HepG2 (cell line): Measurements from ENCODE around the gene ZNF428. TPM values are rescaled to one million over a fixed set of nuclear protein-coding genes. Genes with fewer than 3 reads are reported as not detected.

Experiments
- MTA1 ChIP-seq: sonication (generic); formaldehyde crosslinking; IDR thresholded peaks from 2 replicates; pipeline ENCODE4 v1.4.0; 2020; ENCODE audit warnings: missing genetic modification reagents, mild to moderate bottlenecking, borderline replicate concordance
- MTF2 ChIP-seq: sonication (generic); formaldehyde crosslinking; IDR thresholded peaks from 2 replicates; pipeline ENCODE4 v1.5.0; 2020; ENCODE audit warnings: missing genetic modification reagents, borderline replicate concordance
- NFE2 ChIP-seq: sonication (generic); formaldehyde crosslinking; IDR thresholded peaks from 2 replicates; pipeline ENCODE4 v1.4.0; 2020; ENCODE audit warnings: missing genetic modification reagents
- POLR2A ChIP-seq, 2 experiments: IDR thresholded peaks; 2 replicates each; pipeline ENCODE4 v1.6.1; 2011; ENCODE audit warnings: low read depth in 2 of 2, low read length in 2 of 2, mild to moderate bottlenecking in 1 of 2, moderate library complexity in 1 of 2; ENCODE audit not compliant: insufficient read depth in 1 of 2
- RFXAP ChIP-seq: sonication (generic); formaldehyde crosslinking; IDR thresholded peaks from 2 replicates; pipeline ENCODE4 v1.4.0; 2020; ENCODE audit warnings: missing genetic modification reagents, borderline replicate concordance
- ZNF224 ChIP-seq: sonication (generic); formaldehyde crosslinking; IDR thresholded peaks from 2 replicates; pipeline ENCODE4 v1.5.0; 2020; ENCODE audit warnings: mild to moderate bottlenecking, missing genetic modification reagents
- ZNF274 ChIP-seq: sonication (generic); formaldehyde crosslinking; IDR thresholded peaks from 2 replicates; pipeline ENCODE4 v1.5.1; 2020; ENCODE audit warnings: mild to moderate bottlenecking, missing genetic modification reagents
- ZNF432 ChIP-seq: sonication (generic); formaldehyde crosslinking; IDR thresholded peaks from 2 replicates; pipeline ENCODE4 v1.5.0; 2020; ENCODE audit warnings: missing genetic modification reagents, mild to moderate bottlenecking, borderline replicate concordance
- ZNF674 ChIP-seq: sonication (generic); formaldehyde crosslinking; IDR thresholded peaks from 2 replicates; pipeline ENCODE4 v1.5.0; 2020; ENCODE audit warnings: low read depth, mild to moderate bottlenecking, missing genetic modification reagents
- polyA plus RNA-seq, 8 experiments: library from polyadenylated mRNA; depleted of rRNA in 3 of 8; stranded (reverse) in 7 of 8; unstranded in 1 of 8; fragments of >200 nt; fragmentation: Illumina TruSeq in 4 of 8; extraction: Trizol in 4 of 8; gene quantifications; 2 replicates each; pipeline versions ENCODE4 v1.2.1 to v1.2.3, GENCODE V29; 2011 to 2016; ENCODE audit warnings: low read depth in 4 of 8, missing spikeins in 1 of 8, mixed read lengths in 1 of 8; ENCODE audit not compliant: insufficient read depth in 1 of 8
- total RNA-seq, 5 experiments: library from RNA; depleted of rRNA; stranded (reverse); fragments of >200 nt; fragmentation: Illumina TruSeq; extraction: Trizol; gene quantifications; 2 replicates each; pipeline ENCODE4 v1.2.3, GENCODE V29; 2016; ENCODE audit warnings: low read depth in 1 of 5
- TF ChIP-seq, protein P1 (sequence below): sonication (generic); formaldehyde crosslinking; IDR thresholded peaks from 2 replicates; pipeline ENCODE4 v1.4.0; 2020; ENCODE audit warnings: missing genetic modification reagents
- TF ChIP-seq, protein P2 (sequence below): sonication (generic); formaldehyde crosslinking; IDR thresholded peaks from 2 replicates; pipeline ENCODE4 v1.4.0; 2020; ENCODE audit warnings: mild to moderate bottlenecking, missing genetic modification reagents
- TF ChIP-seq, protein P3 (sequence below): sonication (generic); formaldehyde crosslinking; IDR thresholded peaks from 2 replicates; pipeline ENCODE4 v1.8.1; 2023; ENCODE audit warnings: mild to moderate bottlenecking, missing genetic modification reagents, borderline replicate concordance
- TF ChIP-seq, protein P4 (sequence below), 2 experiments: fragments of 450-650 bp in 1 of 2; sonication (generic) in 1 of 2; formaldehyde crosslinking in 1 of 2; IDR thresholded peaks; 2 replicates each; pipeline versions ENCODE4 v1.6.1 to v1.8.0; 2016 to 2022; ENCODE audit warnings: antibody characterized with exemption in 1 of 2, mild to moderate bottlenecking in 1 of 2, missing genetic modification reagents in 1 of 2
- TF ChIP-seq, protein P5 (sequence below): IDR thresholded peaks from 2 replicates; pipeline ENCODE4 v1.6.1; 2016; ENCODE audit warnings: low read depth, borderline replicate concordance

The ZNF428 gene
- total and polyA plus RNA-seq, 2 of the 13 experiments (the other 11 are each of a cell fraction or from before 2014, with no cell fraction given) = 10.4 to 26.9 TPM

DNA sequence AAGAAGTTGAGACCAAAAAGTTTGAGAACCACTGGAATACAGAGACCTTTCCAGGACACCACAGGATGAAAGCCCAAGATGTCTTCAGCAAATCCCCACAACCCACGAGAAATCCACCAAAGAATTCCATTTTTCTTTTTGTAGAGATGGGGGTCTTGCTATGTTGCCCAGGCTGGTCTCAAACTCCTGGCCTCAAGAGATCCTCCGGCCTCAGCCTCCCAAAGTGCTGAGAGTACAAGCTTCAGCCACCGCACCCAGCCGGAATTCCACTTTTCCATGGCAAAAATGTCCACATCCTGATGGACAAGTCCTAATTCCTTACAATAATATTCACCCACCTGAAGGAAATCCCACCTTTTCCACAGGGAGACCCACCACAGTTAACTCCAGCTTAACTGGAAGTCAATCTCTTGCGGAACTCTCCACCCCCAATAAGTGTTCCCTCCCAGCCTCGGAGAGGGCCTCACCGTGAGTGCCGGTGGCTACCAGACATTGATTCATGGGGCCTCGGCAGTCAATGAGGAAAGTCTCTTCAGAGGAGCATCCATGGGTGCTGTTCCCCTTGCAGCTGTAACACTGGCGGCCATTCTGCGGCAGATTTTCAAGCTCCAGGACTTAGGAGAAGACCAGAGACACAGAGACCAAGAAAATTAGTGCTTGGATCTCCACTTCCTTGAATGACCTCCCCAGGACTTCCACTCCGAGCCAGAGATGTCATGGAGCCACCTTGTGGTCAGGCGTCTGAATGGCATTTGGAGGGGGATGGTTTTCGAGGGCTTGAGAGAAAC, 32.5 kb upstream of the ZNF428 start (continued):
- TF ChIP-seq, protein P1, sequence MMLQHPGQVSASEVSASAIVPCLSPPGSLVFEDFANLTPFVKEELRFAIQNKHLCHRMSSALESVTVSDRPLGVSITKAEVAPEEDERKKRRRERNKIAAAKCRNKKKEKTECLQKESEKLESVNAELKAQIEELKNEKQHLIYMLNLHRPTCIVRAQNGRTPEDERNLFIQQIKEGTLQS = no peak
- TF ChIP-seq, protein P2, sequence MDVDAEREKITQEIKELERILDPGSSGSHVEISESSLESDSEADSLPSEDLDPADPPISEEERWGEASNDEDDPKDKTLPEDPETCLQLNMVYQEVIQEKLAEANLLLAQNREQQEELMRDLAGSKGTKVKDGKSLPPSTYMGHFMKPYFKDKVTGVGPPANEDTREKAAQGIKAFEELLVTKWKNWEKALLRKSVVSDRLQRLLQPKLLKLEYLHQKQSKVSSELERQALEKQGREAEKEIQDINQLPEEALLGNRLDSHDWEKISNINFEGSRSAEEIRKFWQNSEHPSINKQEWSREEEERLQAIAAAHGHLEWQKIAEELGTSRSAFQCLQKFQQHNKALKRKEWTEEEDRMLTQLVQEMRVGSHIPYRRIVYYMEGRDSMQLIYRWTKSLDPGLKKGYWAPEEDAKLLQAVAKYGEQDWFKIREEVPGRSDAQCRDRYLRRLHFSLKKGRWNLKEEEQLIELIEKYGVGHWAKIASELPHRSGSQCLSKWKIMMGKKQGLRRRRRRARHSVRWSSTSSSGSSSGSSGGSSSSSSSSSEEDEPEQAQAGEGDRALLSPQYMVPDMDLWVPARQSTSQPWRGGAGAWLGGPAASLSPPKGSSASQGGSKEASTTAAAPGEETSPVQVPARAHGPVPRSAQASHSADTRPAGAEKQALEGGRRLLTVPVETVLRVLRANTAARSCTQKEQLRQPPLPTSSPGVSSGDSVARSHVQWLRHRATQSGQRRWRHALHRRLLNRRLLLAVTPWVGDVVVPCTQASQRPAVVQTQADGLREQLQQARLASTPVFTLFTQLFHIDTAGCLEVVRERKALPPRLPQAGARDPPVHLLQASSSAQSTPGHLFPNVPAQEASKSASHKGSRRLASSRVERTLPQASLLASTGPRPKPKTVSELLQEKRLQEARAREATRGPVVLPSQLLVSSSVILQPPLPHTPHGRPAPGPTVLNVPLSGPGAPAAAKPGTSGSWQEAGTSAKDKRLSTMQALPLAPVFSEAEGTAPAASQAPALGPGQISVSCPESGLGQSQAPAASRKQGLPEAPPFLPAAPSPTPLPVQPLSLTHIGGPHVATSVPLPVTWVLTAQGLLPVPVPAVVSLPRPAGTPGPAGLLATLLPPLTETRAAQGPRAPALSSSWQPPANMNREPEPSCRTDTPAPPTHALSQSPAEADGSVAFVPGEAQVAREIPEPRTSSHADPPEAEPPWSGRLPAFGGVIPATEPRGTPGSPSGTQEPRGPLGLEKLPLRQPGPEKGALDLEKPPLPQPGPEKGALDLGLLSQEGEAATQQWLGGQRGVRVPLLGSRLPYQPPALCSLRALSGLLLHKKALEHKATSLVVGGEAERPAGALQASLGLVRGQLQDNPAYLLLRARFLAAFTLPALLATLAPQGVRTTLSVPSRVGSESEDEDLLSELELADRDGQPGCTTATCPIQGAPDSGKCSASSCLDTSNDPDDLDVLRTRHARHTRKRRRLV (CRISPR knock-in tag) = no peak
- TF ChIP-seq ZNF274 = no peak
- TF ChIP-seq POLR2A (IDR thresholded peaks at IDR 0.05; ENCODE audit: insufficient read depth in 1 of 2, low read depth in 2 of 2, low read length in 2 of 2) = no peak
- no peak for TF ChIP-seq NFE2 (CRISPR knock-in tag)
- TF ChIP-seq, protein P3, sequence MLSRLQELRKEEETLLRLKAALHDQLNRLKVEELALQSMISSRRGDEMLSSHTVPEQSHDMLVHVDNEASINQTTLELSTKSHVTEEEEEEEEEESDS (CRISPR knock-in tag) = no peak
- TF ChIP-seq MTA1 (CRISPR knock-in tag) = no peak
- TF ChIP-seq ZNF674 = no peak
- TF ChIP-seq, protein P4, sequence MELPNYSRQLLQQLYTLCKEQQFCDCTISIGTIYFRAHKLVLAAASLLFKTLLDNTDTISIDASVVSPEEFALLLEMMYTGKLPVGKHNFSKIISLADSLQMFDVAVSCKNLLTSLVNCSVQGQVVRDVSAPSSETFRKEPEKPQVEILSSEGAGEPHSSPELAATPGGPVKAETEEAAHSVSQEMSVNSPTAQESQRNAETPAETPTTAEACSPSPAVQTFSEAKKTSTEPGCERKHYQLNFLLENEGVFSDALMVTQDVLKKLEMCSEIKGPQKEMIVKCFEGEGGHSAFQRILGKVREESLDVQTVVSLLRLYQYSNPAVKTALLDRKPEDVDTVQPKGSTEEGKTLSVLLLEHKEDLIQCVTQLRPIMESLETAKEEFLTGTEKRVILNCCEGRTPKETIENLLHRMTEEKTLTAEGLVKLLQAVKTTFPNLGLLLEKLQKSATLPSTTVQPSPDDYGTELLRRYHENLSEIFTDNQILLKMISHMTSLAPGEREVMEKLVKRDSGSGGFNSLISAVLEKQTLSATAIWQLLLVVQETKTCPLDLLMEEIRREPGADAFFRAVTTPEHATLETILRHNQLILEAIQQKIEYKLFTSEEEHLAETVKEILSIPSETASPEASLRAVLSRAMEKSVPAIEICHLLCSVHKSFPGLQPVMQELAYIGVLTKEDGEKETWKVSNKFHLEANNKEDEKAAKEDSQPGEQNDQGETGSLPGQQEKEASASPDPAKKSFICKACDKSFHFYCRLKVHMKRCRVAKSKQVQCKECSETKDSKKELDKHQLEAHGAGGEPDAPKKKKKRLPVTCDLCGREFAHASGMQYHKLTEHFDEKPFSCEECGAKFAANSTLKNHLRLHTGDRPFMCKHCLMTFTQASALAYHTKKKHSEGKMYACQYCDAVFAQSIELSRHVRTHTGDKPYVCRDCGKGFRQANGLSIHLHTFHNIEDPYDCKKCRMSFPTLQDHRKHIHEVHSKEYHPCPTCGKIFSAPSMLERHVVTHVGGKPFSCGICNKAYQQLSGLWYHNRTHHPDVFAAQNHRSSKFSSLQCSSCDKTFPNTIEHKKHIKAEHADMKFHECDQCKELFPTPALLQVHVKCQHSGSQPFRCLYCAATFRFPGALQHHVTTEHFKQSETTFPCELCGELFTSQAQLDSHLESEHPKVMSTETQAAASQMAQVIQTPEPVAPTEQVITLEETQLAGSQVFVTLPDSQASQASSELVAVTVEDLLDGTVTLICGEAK (IDR thresholded peaks at IDR 0.05) = no peak
- TF ChIP-seq, protein P4 (CRISPR knock-in tag; IDR thresholded peaks at IDR 0.05) = no peak
- TF ChIP-seq, protein P5, sequence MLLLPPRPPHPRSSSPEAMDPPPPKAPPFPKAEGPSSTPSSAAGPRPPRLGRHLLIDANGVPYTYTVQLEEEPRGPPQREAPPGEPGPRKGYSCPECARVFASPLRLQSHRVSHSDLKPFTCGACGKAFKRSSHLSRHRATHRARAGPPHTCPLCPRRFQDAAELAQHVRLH (CRISPR knock-in tag) = peak; percentile 69; the same call in 1 of the 2 replicates
- TF ChIP-seq ZNF432 (CRISPR knock-in tag) = no peak
- no peak for TF ChIP-seq RFXAP (CRISPR knock-in tag)
- TF ChIP-seq ZNF224 (CRISPR knock-in tag) = no peak
- no peak for TF ChIP-seq MTF2
